IMR-90 (cell line): ENCODE data around the gene CABCOCO1. TPM values are rescaled to one million over a fixed set of nuclear protein-coding genes. Genes with fewer than 3 reads are reported as not detected.

Experiments
- ATAC-seq: fragments of 200-7000 bp; cut with Tn5 transposase; 2 replicates; pipeline ENCODE4 v1.9.1; 2020; ENCODE audit warnings: low read depth, mild to moderate bottlenecking, moderate library complexity
- BruUV-seq: library from RNA; stranded (reverse); fragments of 400-500 nt; replicated peaks from 2 replicates; lab custom pipeline; 2021; lab: Mats Ljungman, UMichigan
- CTCF ChIA-PET: fragments of 300-600 bp; formaldehyde crosslinking; extraction: SDS; loops from one replicate; lab custom pipeline; 2021; ENCODE audit warnings: antibody characterized with exemption; lab: Yijun Ruan, JAX
- POLR2A ChIA-PET: fragments of 300-600 bp; sonication (Branson Sonifier 250); formaldehyde crosslinking; loops from one replicate; lab custom pipeline; 2022; ENCODE audit warnings: antibody characterized with exemption; ENCODE audit not compliant: unreplicated experiment; lab: Charles Lee
- DNase-seq: peaks from one replicate; pipeline ENCODE4 v3.0.0; 2013
- H2AFZ ChIP-seq: replicated peaks from 2 replicates; pipeline ENCODE3; 2013; ENCODE audit warnings: low read length, mild to moderate bottlenecking; ENCODE audit not compliant: poor library complexity
- H2AK5ac ChIP-seq: 2 replicates; pipeline ENCODE4 v1.6.1; 2013; ENCODE audit warnings: low read depth, low read length, inconsistent platforms
- H2AK9ac ChIP-seq: replicated peaks from 2 replicates; pipeline ENCODE3; 2013; ENCODE audit warnings: mild to moderate bottlenecking, low read depth, low read length, moderate library complexity; ENCODE audit not compliant: poor library complexity
- H2BK120ac ChIP-seq: 2 replicates; pipeline ENCODE4 v1.6.1; 2013; ENCODE audit warnings: low read depth, low read length, inconsistent platforms
- H2BK15ac ChIP-seq: 3 replicates; pipeline ENCODE4 v1.6.1; 2013; ENCODE audit warnings: low read depth, low read length, inconsistent platforms
- H2BK20ac ChIP-seq: 2 replicates; pipeline ENCODE4 v1.6.1; 2013; ENCODE audit warnings: low read depth, mild to moderate bottlenecking, inconsistent platforms, low read length, moderate library complexity
- H2BK5ac ChIP-seq: 2 replicates; pipeline ENCODE4 v1.6.1; 2013; ENCODE audit warnings: mild to moderate bottlenecking, low read depth, low read length, inconsistent platforms; ENCODE audit not compliant: poor library complexity, severe bottlenecking
- H3K14ac ChIP-seq: replicated peaks from 2 replicates; pipeline ENCODE4 v1.6.1; 2013; ENCODE audit warnings: low read depth, low read length, inconsistent platforms
- H3K18ac ChIP-seq: 2 replicates; pipeline ENCODE4 v1.6.1; 2013; ENCODE audit warnings: low read depth, low read length, control low read depth
- H3K23ac ChIP-seq: 2 replicates; pipeline ENCODE4 v1.6.1; 2013; ENCODE audit warnings: low read depth, low read length, inconsistent platforms
- H3K27ac ChIP-seq: 2 replicates; pipeline ENCODE4 v1.5.1; 2013; ENCODE audit warnings: mild to moderate bottlenecking, control low read depth, low read length; ENCODE audit not compliant: insufficient read depth
- H3K27me3 ChIP-seq: 2 replicates; pipeline ENCODE4 v1.6.1; 2013; ENCODE audit warnings: low read length; ENCODE audit not compliant: control insufficient read depth, insufficient read depth
- H3K36me3 ChIP-seq: 2 replicates; pipeline ENCODE4 v1.6.1; 2013; ENCODE audit warnings: low read length, mixed read lengths; ENCODE audit not compliant: control insufficient read depth, insufficient read depth
- H3K4ac ChIP-seq: 2 replicates; pipeline ENCODE4 v1.6.1; 2013; ENCODE audit warnings: low read depth, low read length, inconsistent platforms
- H3K4me1 ChIP-seq: 2 replicates; pipeline ENCODE4 v1.6.1; 2013; ENCODE audit warnings: low read length, mixed read lengths; ENCODE audit not compliant: control insufficient read depth, insufficient read depth
- H3K4me2 ChIP-seq: 2 replicates; pipeline ENCODE4 v1.6.1; 2013; ENCODE audit warnings: low read depth, mild to moderate bottlenecking, control low read depth, low read length, moderate library complexity
- H3K4me3 ChIP-seq: 2 replicates; pipeline ENCODE4 v1.5.1; 2013; ENCODE audit warnings: low read depth, mild to moderate bottlenecking, control low read depth, low read length, moderate library complexity; ENCODE audit not compliant: insufficient read depth
- H3K56ac ChIP-seq: 2 replicates; pipeline ENCODE4 v1.6.1; 2013; ENCODE audit warnings: low read length, inconsistent platforms; ENCODE audit not compliant: insufficient read depth; ENCODE audit errors: extremely low read depth
- H3K79me1 ChIP-seq, 2 experiments: 2 replicates each; pipeline ENCODE4 v1.6.1; 2013; ENCODE audit warnings: low read length in 2 of 2, inconsistent platforms in 1 of 2, low read depth in 1 of 2
- H3K9ac ChIP-seq: 2 replicates; pipeline ENCODE4 v1.6.1; 2013; ENCODE audit warnings: low read depth, low read length, control low read depth
- H3K9me1 ChIP-seq: 2 replicates; pipeline ENCODE4 v1.6.1; 2013; ENCODE audit warnings: low read length, inconsistent platforms; ENCODE audit not compliant: insufficient read depth
- H3K9me3 ChIP-seq: 2 replicates; pipeline ENCODE4 v1.6.1; 2013; ENCODE audit warnings: low read length; ENCODE audit not compliant: control insufficient read depth, insufficient read depth
- H4K20me1 ChIP-seq: 2 replicates; pipeline ENCODE4 v1.6.1; 2013; ENCODE audit warnings: low read length, inconsistent platforms; ENCODE audit not compliant: insufficient read depth
- H4K5ac ChIP-seq: 2 replicates; pipeline ENCODE4 v1.6.1; 2013; ENCODE audit warnings: mild to moderate bottlenecking, low read depth, low read length, control low read depth
- H4K8ac ChIP-seq, 2 experiments: 2 replicates each; pipeline ENCODE4 v1.6.1; 2013; ENCODE audit warnings: low read depth in 2 of 2, low read length in 2 of 2, control low read depth in 1 of 2, inconsistent platforms in 1 of 2
- H4K91ac ChIP-seq: 2 replicates; pipeline ENCODE4 v1.6.1; 2013; ENCODE audit warnings: low read depth, low read length, inconsistent platforms; ENCODE audit not compliant: insufficient read depth
- SMC3 ChIP-seq: fragments of 150-350 bp; IDR thresholded peaks from 2 replicates; pipeline ENCODE4 v1.6.1; 2016; ENCODE audit warnings: low read depth, mild to moderate bottlenecking, antibody characterized with exemption, low read length, moderate library complexity
- WGBS, 2 experiments: methylation state at CpG; one replicate each; pipeline versions ENCODE4 v1.1.5 to v1.1.7; 2013; ENCODE audit warnings: missing lambda C conversion rate in 2 of 2; ENCODE audit not compliant: insufficient read length in 1 of 2; ENCODE audit errors: extremely low coverage in 2 of 2; 5-methylcytosine and 5-hydroxymethylcytosine counted together
- dilution Hi-C: fragments of 300-500 bp; cut with HindIII; formaldehyde crosslinking; loops from one replicate; pipeline ENCODE4 v1.14.3; 2018; ENCODE audit warnings: low sequenced_read_pairs; ENCODE audit not compliant: unreplicated experiment
- in situ Hi-C: fragments of 300-500 bp; cut with MboI; formaldehyde crosslinking; loops from 3 replicates; pipeline ENCODE4 v1.14.3; 2019; ENCODE audit warnings: low sequenced_read_pairs, inconsistent platforms, mixed read lengths
- intact Hi-C: fragments of 100-400 bp; cut with micrococcal nuclease; formaldehyde crosslinking; loops from 2 replicates; pipeline ENCODE4 v1.10.0; 2022
- polyA plus RNA-seq, 3 experiments: library from polyadenylated mRNA; depleted of rRNA; stranded (reverse); fragments of >200 nt; gene quantifications; 2 replicates each; pipeline ENCODE4 v1.2.3, GENCODE V29; 2012; ENCODE audit warnings: low replicate concordance in 1 of 3
- total RNA-seq: library from RNA; depleted of rRNA; stranded (reverse); fragments of >200 nt; gene quantifications from 2 replicates; pipeline ENCODE4 v1.2.3, GENCODE V29; 2012

The CABCOCO1 gene
- total and polyA plus RNA-seq, 2 of the 4 experiments (the other 2 are of a cell fraction), result 0.18 to 0.31 TPM

DNA sequence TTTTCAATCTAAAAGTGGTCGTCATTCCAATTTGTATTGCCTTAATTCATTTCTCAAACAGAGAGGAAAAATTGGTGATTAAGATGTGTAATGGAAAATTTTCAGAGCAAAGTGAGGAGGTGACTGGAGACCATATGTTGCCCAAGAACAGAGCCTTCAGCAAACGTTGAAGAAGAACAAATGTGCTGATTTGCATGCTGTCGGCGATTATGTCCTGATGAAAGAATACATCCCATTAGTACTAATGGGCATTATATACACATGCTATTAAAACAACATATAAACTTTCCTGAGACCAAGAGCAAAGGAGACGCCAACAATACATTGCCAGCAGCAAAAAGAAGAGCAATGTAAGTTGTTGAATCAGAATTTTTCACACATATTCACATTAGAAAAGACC lies 138.8 kb downstream of the CABCOCO1 start:
- Histone ChIP-seq H3K23ac (no peak overlapping the region), H3K9me1 (peaks cover 6% of the 10 kb centered on the region; the same call in 1 of the 2 replicates), H2AK5ac (no peak overlapping the region), H3K9ac (no peak overlapping the region), H3K4me1 (peaks cover 5% of the 10 kb centered on the region), H2AFZ (no peak overlapping the region), H3K14ac (no peak overlapping the region), H4K8ac (no peak overlapping the region), H2BK5ac (no peak overlapping the region), H3K56ac (no peak overlapping the region), H2AK9ac (no peak overlapping the region), H3K27me3 (no peaks in the 10 kb centered on the region), H4K91ac (no peak overlapping the region), H3K4me2 (no peak overlapping the region), H3K27ac (no peak overlapping the region), H4K20me1 (no peaks in the 10 kb centered on the region), H3K4me3 (no peak overlapping the region), H3K36me3 (no peaks in the 10 kb centered on the region), H3K79me1 (no peaks in the 10 kb centered on the region), H2BK15ac (no peak overlapping the region), H3K18ac (no peak overlapping the region), H2BK120ac (no peak overlapping the region), H3K4ac (no peak overlapping the region), H2BK20ac (no peak overlapping the region), H3K9me3 (no peaks in the 10 kb centered on the region), H4K5ac (no peak overlapping the region)
- ChIA-PET CTCF (no interaction called here), POLR2A (no interaction called here)
- BruUV-seq, result no TSS peak
- in situ Hi-C loops, result no loop called here
- ATAC-seq, result no peak
- dilution Hi-C loops, result no loop called here
- WGBS, 2 experiments, result no CpG with 5 or more reads among the region's 5 CpGs
- no peak for DNase-seq
- TF ChIP-seq SMC3, result no peak
- intact Hi-C loops, result no loop called here
